ENCODE measurements around the gene SPON1.
"Not testable (repeated sequence)": the region's sequence is repeated elsewhere in the genome, so short reads cannot be mapped to it uniquely, and the experiment has no call there.

The SPON1 gene

DNA sequence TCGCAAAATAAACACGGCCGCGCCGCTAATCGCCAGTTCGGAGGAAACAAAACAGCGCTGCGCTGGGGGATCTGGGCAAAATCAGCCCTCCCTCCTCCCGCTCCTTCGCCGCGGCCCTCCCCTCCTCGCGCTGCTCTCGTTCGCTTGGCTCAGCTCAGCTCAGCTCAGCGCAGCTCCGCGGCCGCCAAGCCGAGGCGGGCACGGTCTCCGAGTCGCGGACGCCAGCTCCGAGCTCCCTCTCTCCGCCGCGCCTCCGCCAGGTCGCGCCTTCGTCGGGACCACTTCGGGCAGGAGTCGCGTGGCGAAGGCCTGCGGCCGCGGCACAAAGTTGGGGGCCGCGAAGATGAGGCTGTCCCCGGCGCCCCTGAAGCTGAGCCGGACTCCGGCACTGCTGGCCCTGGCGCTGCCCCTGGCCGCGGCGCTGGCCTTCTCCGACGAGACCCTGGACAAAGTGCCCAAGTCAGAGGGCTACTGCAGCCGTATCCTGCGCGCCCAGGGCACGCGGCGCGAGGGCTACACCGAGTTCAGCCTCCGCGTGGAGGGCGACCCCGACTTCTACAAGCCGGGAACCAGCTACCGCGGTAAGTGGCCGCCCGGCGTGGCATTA, at the start of gene SPON1:
SPON1 (plus strand) TSS at position 162 of the 607 bp plus-strand sequence; CDS start at position 344, 182 bp downstream.
- peak in 1 of 2 donors; percentile 30 for DNase-seq (ENCODE audit: low read depth in 2 of 2)

DNA sequence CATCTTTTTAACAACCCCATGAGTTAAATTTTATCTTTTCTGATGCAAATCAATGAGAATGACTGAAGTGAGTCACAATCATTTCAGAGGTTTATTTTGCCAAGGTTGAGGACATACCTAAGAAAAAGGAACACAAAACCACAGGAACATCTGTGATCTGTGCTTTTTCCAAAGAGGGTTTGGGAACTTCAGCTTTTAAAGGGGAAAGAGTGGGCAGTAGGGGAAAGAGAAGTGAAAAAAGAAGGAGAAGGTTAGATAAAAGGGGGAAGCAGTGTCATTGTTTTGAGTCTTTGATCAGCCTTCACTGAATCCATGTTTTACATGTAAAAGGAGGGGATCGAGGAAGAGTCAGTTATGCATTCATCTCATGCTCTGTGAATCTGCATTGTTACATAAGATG, 45.3 kb upstream of the SPON1 start:
- DNase-seq (ENCODE audit: low read depth in 2 of 2): no peak

DNA sequence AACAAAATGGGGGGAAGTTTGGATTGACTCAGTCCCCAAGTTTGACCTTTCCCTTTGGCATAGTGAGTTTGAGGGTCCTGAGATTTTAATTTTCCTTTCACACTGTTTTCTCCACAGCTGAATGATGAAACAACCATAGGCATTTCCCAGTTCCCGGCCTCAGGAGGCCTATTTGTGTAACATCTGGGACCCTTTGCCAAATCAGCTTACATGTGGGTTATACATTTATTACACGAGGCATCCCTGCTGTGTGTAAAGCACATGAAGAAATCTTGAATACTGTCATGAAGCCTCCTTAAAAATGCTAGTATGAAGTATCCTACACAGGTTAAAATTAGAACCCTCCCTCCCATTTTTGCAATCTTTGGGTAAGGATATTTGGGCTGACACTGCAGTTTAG, 44.6 kb upstream of the SPON1 start:
- DNase-seq (ENCODE audit: low read depth in 2 of 2): no peak

DNA sequence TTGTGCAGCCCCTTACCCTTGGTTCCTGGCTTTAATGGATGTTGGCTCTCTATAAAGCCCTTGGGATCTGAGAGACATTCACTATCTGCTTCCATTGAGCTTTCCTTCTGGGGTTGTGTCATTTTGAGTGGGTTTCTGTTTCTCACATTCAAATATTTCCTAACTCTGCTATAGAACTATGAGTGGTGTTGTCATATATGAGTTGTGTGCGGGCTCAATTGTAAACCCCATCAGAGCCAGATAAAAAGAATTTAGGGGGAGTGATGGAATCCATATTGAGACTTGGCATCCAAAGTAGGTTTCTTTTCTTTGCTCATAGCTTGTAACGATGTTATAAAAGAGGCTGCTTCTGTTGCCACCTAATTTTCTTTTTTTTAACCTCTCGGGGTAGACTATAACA, 41.8 kb upstream of the SPON1 start:
- no peak for DNase-seq (ENCODE audit: low read depth in 2 of 2)

DNA sequence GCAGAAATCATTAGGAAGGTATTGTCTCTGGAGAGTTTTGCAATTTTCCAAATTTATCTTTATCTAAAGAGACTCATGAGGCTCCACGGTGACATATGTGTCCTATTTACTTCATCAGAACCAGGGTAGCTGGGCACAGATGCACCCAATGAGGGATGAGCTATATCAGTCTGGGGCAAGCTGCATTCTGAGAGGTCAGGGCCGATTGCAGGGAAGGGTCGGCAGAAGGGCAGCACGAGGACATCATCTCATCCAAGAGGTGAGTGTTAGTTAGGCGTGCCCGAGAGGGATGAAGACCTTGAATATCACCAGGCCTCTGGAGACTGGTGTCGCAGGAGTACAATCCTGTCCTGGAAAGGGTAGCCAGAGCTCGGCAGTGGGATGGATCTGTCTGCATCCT, 41.0 kb upstream of the SPON1 start:
- no peak for DNase-seq (ENCODE audit: low read depth in 2 of 2)

DNA sequence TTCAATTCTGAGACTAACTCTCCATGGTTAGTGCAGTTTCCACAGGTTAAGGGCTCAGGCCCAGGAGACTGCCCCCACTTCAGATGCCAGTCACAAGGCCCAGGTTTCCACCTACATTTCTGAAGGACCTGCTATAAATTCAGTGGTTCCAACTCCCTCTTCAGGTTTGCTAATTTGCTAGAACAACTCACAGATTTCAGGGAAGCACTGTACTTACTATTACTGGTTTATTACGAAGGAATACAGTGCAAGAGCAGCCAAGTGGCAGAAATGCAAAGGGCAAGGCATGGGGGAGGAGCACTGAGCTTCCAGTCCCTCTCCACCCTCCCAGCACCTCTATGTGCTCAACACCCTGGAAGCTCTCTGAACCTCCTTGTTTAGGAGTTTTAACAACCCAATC, 39.3 kb upstream of the SPON1 start:
- DNase-seq (ENCODE audit: low read depth in 2 of 2): no peak

DNA sequence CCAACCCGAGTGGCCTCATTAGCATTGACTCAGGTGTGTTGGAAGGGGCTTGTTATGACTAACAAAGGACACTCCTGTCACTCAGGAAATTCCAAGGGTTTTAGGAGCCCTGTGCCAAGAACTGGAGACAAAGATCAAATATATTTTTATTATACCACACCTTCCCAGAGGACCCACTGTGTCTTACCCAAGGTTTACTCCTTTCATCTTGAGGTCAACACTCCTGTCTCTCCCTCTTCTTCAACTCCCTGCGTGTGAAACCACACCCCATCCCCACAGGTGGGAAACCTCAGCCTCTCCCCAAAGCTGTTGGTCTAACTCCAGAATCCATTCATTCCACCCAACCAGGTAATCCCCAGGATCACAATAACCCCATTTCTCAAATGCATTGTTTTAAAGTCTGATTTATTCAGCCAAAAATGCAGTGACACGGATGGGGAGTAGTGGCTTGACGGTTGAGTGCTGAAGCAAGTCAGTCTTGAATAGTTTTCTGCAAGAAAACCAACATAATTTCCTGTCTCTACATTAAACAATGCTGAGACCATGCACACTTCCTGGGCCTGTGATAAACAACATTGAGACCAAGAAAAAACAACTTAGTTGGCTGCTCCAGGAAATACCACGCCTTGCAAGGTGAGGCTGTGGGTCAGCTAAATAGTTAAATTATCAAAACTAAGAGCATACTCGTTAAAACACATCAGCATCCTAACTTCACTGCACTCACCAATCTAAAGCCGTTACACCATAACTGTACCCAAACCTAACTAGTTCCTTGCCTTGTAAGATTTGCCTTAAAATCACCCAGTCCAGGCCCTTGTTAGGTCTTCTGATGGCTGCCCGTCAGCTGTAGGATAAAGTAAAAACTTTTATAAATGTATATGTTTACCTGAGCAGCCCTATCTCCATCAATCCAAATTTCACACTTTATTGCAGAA, 38.5 kb upstream of the SPON1 start:
- DNase-seq (ENCODE audit: low read depth in 2 of 2): no peak

DNA sequence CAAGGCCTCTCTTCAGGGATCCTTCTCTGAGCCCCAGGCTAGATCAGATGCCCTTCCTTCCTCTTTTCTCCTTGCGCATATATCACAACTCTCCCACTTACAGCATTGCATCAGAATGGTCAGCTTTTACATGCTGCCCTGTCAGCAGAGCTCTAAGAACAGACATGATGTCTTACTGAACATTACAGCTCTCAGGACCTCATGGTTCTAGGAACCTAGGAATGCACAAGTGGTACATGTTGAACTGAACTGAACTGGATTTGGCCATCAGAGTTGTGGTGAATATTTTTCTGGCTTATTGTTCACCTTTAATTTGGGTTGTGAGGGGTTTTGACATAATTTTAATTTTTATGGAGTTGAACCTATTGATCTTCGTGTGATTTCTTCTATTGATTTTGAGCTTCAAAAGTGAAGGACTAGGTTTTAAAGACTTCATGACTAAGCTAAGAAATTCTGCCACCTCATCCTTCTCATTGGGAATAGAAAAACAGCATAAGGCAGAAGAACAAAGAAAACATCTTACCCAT, 37.7 kb upstream of the SPON1 start:
- DNase-seq (ENCODE audit: low read depth in 2 of 2): no peak

DNA sequence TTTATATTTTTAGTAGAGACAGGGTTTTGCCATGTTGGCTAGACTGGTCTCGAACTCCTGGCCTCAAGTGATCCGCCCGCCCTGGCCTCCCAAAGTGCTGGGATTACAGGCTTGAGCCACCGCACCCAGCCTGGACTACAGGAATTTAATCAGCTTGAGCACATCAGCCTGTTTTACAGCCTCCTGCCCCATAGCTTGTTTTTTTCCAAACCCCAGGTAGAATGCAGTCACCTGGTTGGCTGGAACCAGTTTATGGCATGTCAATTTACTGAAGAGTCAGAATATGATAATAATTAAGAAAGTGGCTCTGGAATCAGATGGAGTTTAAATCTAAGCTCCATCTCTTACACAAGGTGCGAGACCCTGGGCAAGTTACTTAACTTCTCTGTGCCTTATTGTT, 36.2 kb upstream of the SPON1 start:
- DNase-seq (ENCODE audit: low read depth in 2 of 2): not testable (repeated sequence)

DNA sequence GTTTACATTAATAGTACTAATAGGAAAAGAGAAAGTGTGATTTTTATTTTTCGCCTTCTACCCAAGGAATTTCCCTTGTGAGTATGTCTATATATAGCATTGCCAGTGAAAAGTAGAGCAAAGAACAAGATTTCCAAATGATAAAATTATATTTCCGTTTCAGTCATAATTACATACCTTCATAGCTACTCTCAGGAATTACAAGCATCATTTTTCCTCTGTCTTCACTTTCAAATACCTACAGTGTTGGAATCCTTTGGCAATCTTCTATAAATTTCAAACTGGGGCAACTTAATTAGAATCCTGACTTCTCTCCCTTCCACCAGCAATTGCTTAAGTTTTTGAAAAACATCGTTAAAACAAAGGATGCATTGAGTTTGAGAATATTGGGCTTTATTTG, 35.5 kb upstream of the SPON1 start:
- DNase-seq (ENCODE audit: low read depth in 2 of 2): no peak

DNA sequence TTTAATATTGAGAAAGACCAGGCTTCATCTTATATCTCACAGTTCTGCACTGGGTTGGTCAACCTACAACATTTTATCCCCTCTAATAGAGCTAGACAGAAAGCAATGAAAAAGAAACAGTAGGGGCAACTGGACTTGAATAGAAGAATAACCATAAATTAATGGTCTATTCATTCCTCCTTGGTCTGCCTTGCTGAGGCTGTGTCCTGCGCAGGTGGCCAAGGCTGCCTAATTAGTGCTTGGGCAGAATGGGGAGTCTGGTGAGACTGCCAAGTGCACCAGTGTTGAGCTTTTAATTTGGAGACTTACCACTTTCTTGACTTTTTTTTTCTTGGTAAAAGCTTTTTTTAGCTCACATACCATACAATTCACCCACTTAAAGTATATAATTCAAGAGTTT, 35.0 kb upstream of the SPON1 start:
- DNase-seq (ENCODE audit: low read depth in 2 of 2): no peak

DNA sequence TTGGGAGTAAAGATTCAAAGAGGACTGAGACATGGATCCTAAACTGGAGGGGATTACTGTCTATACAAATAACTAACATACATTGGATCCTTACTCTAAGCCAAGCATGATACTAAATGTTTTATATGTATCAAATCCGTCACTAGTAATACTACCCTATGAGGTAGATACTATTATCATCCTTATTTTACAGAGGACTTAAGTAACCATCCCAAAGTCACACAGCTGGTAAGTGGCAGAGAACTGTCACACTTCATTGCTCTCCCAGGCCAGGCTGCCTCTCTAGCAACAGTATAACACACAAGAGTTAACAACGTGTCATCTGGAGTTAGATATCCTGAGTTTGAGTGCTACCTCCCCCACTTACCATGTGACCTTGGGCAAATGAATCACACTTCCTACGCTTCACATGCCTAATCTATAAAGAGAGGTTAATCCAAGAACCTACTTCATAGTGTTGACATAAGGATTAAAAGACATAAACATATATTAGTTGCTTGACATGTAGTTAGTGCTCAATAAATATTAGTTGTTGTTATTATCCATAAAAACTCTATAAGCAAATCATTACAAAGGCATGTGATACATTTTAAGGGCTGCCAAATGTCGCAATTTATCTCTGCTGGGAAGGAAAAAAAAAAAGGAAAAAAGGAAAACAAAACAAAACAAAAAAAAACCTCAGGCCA, 33.8 kb upstream of the SPON1 start:
- no peak for DNase-seq (ENCODE audit: low read depth in 2 of 2)

DNA sequence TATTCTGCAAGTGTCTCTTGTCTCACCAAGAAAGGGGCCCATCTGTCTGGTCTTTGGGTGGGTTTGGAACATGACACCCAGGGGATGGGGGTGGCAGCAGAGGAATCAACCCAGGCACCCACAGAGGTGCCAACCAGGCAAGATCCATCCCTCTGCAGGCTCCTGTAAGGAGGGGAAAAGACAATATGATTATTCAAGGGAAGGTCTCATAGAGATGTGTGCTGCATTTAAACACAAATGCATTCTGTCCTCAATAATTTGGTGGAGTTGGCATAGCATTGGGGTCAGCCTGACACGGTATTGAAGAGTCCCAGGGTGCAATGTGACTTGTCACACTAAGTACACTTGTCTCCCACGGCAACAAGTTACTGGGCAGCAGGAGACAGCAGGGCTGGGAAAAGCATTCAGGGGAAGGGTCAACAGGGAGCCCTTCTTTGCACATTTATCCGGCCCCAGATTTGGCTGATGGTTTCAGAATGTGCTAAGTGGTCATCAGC, 33.1 kb upstream of the SPON1 start:
- no peak for DNase-seq (ENCODE audit: low read depth in 2 of 2)

DNA sequence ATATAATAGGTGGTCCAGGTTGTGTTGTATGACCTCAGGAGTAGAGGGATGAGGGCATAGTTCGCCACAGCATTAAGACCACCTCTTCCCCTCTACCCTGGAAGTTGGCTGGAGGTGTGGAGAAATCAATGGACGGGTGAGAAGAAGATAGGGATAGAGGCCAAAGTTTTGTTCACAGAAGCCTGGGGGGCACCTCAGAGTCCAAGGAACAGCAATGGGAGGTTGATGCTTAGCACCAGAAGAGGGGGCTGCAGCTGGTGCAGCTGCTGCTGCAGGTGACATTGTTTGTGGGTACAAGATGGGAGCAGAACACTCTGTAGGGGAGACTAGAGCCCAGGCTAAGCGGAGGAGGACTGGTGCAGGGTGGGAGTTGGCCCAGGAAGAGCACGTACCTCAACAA, 31.2 kb upstream of the SPON1 start:
- DNase-seq (ENCODE audit: low read depth in 2 of 2): no peak

DNA sequence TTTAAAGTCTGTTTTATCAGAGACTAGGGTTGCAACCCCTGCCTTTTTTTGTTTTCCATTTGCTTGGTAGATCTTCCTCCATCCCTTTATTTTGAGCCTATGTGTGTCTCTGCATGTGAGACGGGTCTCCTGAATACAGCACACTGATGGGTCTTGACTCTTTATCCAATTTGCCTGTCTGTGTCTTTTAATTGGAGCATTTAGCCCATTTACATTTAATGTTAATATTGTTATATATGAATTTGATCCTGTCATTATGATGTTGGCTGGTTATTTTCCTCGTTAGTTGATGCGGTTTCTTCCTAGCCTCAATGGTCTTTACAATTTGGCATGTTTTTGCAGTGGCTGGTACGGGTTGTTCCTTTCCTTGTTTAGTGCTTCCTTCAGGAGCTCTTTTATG, 25.4 kb upstream of the SPON1 start:
- not testable (repeated sequence) for DNase-seq (ENCODE audit: low read depth in 2 of 2)

DNA sequence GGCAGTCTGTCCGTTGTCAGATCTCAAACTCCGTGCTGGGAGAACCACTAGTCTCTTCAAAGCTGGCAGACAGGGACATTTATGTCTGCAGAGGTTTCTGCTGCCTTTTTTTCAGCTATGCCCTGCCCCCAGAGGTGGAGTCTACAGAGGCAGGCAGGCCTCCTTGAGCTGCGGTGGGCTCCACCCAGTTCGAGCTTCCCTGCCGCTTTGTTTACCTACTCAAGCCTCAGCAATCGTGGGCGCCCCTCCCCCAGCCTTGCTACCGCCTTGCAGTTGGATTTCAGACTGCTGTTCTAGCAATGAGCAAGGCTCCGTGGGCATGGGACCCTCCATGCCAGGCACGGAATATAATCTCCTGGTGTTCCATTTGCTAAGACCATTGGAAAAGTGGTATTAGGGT, 23.7 kb upstream of the SPON1 start:
- DNase-seq (ENCODE audit: low read depth in 2 of 2): not testable (repeated sequence)

DNA sequence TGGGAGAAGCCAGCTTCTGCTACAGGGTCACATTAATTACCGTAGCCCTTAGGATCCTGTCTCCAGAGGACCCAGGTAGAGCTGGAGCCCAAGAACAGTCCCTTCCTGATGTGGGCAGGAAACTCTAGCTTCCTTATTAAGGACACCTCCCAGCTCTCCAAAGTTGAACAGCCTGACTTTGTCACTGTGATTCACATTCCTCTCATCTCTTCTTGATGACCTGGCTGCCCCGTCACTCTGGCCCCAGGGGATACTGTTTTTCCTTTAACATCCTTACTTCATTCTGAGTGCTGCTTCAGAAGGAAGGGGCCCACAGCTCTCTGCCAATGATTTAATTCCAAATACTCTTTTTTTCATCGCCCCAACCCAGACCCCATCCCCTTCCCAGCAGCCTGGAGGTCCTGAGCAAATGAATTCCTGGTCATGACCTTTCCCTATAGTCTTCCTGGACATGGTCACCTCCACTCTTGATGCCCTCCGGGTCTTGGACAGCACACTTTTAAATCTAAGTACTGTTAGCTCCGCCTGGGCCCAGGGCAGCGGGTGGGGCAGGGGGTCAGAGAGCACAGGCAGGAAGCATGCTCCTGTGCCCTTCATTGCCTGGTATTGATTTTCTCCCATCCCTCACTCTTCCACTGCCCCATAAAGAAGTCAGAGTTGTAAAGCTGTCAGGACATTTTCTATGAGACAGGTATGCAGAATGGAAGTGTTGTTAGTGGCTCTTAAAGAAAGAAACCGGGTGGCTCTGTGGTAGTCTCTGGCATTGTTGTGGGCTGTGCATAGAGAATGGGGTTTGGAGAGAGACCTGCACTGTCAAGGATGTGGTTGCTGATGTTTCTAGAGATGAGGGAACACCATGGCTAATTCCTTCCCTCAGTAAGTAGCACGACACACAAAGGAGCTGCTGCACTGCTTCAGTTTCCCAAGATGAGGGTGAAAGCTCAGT, 22.3 kb upstream of the SPON1 start:
- no peak for DNase-seq (ENCODE audit: low read depth in 2 of 2)

DNA sequence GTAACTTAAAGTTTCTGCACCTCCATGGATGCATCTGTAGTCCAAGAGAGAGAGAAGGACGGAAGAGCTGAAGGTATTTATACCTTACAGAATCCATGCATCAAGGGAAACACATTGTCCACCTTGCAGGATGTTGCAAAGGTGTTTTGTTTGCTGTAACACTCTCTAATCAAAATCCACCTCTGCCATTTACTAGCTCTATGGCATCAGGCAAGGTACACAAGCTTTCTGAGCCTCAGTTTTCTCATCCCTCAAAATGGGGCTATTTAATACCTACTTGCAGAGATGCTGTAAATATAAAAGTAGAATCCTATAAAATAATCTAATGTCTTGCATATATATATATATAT, 21.6 kb upstream of the SPON1 start:
- DNase-seq (ENCODE audit: low read depth in 2 of 2): no peak

DNA sequence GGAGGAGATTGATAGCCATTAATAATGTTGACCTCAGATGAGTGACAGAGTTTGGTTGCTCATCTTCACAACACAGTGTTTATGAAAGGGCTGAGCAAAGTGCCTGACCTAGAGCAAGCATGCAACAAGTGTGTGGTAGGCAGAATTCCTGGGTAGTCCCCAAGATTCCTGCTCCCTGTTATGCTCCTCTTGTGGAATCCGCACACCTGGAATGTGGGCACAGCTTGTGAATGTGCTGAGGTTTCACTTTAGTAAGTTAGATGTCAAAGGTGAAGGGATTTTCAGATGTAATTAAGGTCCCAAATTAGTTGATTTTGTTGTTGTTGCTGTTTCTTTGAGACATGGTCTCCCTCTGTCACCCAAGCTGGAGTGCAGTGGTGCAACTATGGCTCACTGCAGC, 20.7 kb upstream of the SPON1 start:
- DNase-seq (ENCODE audit: low read depth in 2 of 2): no peak

DNA sequence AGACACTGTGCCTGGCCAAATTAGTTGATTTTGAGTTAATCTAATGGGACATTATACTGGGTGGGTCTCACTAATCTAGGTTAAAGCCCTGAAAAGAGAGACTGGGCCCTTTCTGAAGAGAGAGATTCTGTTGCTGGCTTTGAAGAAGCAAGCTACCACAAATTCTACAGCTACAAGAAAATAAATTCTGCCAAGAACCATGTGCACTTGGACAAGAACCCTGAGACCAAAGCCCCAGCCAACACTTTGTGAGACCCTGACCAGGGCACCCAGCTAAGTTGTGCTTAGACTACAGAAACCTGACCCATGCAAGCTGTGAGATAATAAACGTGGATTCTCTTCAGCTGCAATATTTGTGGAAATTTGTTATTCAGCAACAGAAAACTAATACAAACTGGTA, 20.1 kb upstream of the SPON1 start:
- DNase-seq (ENCODE audit: low read depth in 2 of 2): no peak

DNA sequence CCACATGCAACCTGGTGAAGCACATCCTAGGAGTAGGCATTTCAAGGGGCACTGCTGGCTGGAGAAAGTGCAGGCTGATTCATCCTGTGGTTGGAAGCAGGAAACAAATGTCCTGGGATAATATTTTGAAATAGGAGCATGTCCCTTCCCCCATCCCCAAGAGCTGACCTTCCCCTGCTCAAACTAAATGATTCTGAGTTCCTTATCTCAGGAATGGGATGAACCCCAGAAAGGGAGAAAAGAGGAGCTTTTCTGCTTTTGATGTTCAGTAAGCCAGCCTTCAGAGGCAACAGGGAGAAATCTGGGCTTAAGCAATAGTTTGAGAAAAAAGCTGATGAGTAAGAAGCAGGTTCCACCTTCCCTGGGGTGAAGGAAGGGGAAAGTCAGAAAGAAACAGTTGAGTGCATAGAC, 19.5 kb upstream of the SPON1 start:
- DNase-seq (ENCODE audit: low read depth in 2 of 2): no peak
